ENCODE data around the gene SQSTM1. TPM values are rescaled to one million over a fixed set of nuclear protein-coding genes. Genes with fewer than 3 reads are reported as not detected.

Gene SQSTM1
- total RNA-seq, 2 experiments from 2014 or later = 58.5 to 81.1 TPM

DNA sequence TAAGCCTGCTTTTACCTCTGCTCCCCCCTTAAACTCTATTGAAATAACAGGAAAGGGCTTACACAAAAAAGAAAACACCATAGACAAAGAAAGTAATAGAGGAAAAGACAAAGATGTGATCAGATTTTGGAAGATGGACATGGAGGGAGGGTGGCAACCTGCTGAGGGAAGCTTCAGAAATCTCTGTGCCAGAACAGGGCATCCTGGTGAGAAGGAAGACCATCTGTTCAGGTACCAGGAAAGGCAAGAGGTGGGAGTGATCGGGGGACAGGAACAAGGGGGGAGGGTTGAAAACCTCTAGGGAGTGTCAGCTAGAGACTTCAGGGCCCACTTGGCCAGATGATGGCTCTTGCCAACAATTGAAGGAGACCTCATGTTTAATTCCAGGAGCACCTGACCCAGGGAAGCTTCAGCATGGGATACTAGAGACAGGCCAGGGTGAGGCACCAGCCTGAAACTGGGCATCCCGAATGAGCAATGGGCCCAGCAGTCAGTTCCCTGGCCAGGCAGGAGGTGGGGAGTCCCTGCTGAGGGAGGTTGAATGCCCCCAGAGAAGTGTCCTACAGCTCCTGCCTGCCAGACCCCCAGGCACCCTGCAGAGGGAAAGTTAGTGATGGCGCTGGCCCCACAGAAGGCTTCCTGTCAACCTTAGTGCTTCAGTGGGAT lies 8.2 kb downstream of the SQSTM1 start:
- DNase-seq (ENCODE audit: low spot score) = no peak
- H2AFZ ChIP-seq (ENCODE audit: low read length) = no peak overlapping the region
- H3K36me3 ChIP-seq (ENCODE audit: insufficient read depth, low read length) = peaks cover 96% of the 10 kb centered on the region
- no peaks in the 10 kb centered on the region for H3K9me3 ChIP-seq (ENCODE audit: low read length)
- POLR2A ChIA-PET = interaction anchor here (0.6 kb wide), 1 partner anchor 407 kb away, joined by 3 read pairs; no protein-coding TSS in a partner anchor
- TF ChIP-seq, protein P1, sequence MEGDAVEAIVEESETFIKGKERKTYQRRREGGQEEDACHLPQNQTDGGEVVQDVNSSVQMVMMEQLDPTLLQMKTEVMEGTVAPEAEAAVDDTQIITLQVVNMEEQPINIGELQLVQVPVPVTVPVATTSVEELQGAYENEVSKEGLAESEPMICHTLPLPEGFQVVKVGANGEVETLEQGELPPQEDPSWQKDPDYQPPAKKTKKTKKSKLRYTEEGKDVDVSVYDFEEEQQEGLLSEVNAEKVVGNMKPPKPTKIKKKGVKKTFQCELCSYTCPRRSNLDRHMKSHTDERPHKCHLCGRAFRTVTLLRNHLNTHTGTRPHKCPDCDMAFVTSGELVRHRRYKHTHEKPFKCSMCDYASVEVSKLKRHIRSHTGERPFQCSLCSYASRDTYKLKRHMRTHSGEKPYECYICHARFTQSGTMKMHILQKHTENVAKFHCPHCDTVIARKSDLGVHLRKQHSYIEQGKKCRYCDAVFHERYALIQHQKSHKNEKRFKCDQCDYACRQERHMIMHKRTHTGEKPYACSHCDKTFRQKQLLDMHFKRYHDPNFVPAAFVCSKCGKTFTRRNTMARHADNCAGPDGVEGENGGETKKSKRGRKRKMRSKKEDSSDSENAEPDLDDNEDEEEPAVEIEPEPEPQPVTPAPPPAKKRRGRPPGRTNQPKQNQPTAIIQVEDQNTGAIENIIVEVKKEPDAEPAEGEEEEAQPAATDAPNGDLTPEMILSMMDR (conservative IDR thresholded peaks at IDR 0.05; ENCODE audit: low read length) = no peak
- TF ChIP-seq EZH2phosphoT487 (IDR thresholded peaks at IDR 0.05; ENCODE audit: borderline replicate concordance, low read depth, low read length) = no peak
- no peak overlapping the region for H3K4me3 ChIP-seq (ENCODE audit: low read depth, low read length, poor library complexity, severe bottlenecking)
- no peaks in the 10 kb centered on the region for H3K79me2 ChIP-seq (ENCODE audit: insufficient read depth, low read depth, low read length)
- BruUV-seq (replicated peaks) = no TSS peak
- H3K27ac ChIP-seq (ENCODE audit: low read depth, low read length, poor library complexity, severe bottlenecking) = no peak overlapping the region
- H3K9me2 ChIP-seq (ENCODE audit: insufficient read depth, low read length) = no peaks in the 10 kb centered on the region
- CTCF ChIA-PET (ENCODE audit: unreplicated experiment) = no interaction called here
- H4K20me1 ChIP-seq (ENCODE audit: insufficient read depth, low read length) = no peaks in the 10 kb centered on the region
- no peak overlapping the region for H3K4me2 ChIP-seq (ENCODE audit: low read length)
- H3K4me1 ChIP-seq (ENCODE audit: insufficient read depth, low read length, poor library complexity, severe bottlenecking) = no peaks in the 10 kb centered on the region
- intact Hi-C loops (cut with micrococcal nuclease; ENCODE audit: unreplicated experiment) = loop anchor here (10.0 kb wide), 1 partner anchor 666 kb away; the partner anchor contains the start of gene CNOT6

- no peak for DNase-seq (ENCODE audit: low spot score)
- H3K27ac ChIP-seq (ENCODE audit: low read depth, low read length, poor library complexity, severe bottlenecking) = no peak overlapping the region
- peaks cover 88% of the 10 kb centered on the region for H3K36me3 ChIP-seq (ENCODE audit: insufficient read depth, low read length)
- no peaks in the 10 kb centered on the region for H4K20me1 ChIP-seq (ENCODE audit: insufficient read depth, low read length)
- H3K4me3 ChIP-seq (ENCODE audit: low read depth, low read length, poor library complexity, severe bottlenecking) = no peak overlapping the region
- no peak overlapping the region for H3K4me2 ChIP-seq (ENCODE audit: low read length)
- intact Hi-C loops (cut with micrococcal nuclease; ENCODE audit: unreplicated experiment) = loop anchor here (10.0 kb wide), 1 partner anchor 665 kb away; the partner anchor contains the start of gene CNOT6
- no peaks in the 10 kb centered on the region for H3K9me3 ChIP-seq (ENCODE audit: low read length)
- ChIA-PET POLR2A (no interaction called here), CTCF (ENCODE audit: unreplicated experiment) (interaction anchor here (0.5 kb wide), 1 partner anchor 202 kb away, joined by 4 read pairs; no protein-coding TSS in a partner anchor)
- no TSS peak for BruUV-seq (replicated peaks)
- H3K79me2 ChIP-seq (ENCODE audit: insufficient read depth, low read depth, low read length) = no peaks in the 10 kb centered on the region
- TF ChIP-seq EZH2phosphoT487 (IDR thresholded peaks at IDR 0.05; ENCODE audit: borderline replicate concordance, low read depth, low read length) = no peak
- TF ChIP-seq, protein P1 (conservative IDR thresholded peaks at IDR 0.05; ENCODE audit: low read length) = no peak
- no peaks in the 10 kb centered on the region for H3K9me2 ChIP-seq (ENCODE audit: insufficient read depth, low read length)
- no peaks in the 10 kb centered on the region for H3K4me1 ChIP-seq (ENCODE audit: insufficient read depth, low read length, poor library complexity, severe bottlenecking)
- H2AFZ ChIP-seq (ENCODE audit: low read length) = no peak overlapping the region
Measured at GRCh38 chr5:179829732-179830435, 9.2 kb downstream of the SQSTM1 start.

Measured in OCI-LY7 (cell line).